HepG2 (cell line): ENCODE results near the gene LSM2. TPM values are rescaled to one million over a fixed set of nuclear protein-coding genes. Genes with fewer than 3 reads are reported as not detected.
A peak's percentile ranks its signal among the peaks of the same experiment; 100 is the strongest.

Experiments used
- ETV5 ChIP-seq: IDR thresholded peaks from 2 replicates; pipeline ENCODE4 v1.6.1; 2018; ENCODE audit warnings: missing biosample characterization, missing genetic modification reagents, inconsistent platforms, borderline replicate concordance
- HMG20A ChIP-seq: IDR thresholded peaks from 2 replicates; pipeline ENCODE4 v1.6.1; 2016; ENCODE audit warnings: borderline replicate concordance
- KAT2B ChIP-seq: fragments of 150-350 bp; IDR thresholded peaks from 2 replicates; pipeline ENCODE4 v1.6.1; 2014; ENCODE audit warnings: low read depth, low read length, borderline replicate concordance
- KLF6 ChIP-seq: IDR thresholded peaks from 2 replicates; pipeline ENCODE4 v1.8.0; 2016; ENCODE audit warnings: missing biosample characterization, missing genetic modification reagents
- MAX ChIP-seq: IDR thresholded peaks from 2 replicates; pipeline ENCODE4 v1.6.1; 2012; ENCODE audit warnings: inconsistent platforms
- MED8 ChIP-seq: sonication (generic); formaldehyde crosslinking; IDR thresholded peaks from 2 replicates; pipeline ENCODE4 v1.8.1; 2023; ENCODE audit warnings: mild to moderate bottlenecking, missing genetic modification reagents; ENCODE audit not compliant: insufficient replicate concordance
- MLXIP ChIP-seq: sonication (generic); formaldehyde crosslinking; IDR thresholded peaks from 2 replicates; pipeline ENCODE4 v1.9.0; 2021; ENCODE audit warnings: missing genetic modification reagents, borderline replicate concordance
- MYC ChIP-seq: sonication (generic); formaldehyde crosslinking; IDR thresholded peaks from 2 replicates; pipeline ENCODE4 v1.9.0; 2021; ENCODE audit warnings: missing genetic modification reagents, borderline replicate concordance
- NFATC3 ChIP-seq: sonication (generic); formaldehyde crosslinking; IDR thresholded peaks from 2 replicates; pipeline ENCODE4 v1.5.1; 2020; ENCODE audit warnings: mild to moderate bottlenecking, missing genetic modification reagents
- NR3C1 ChIP-seq: sonication (generic); formaldehyde crosslinking; IDR thresholded peaks from 2 replicates; pipeline ENCODE4 v1.4.0; 2020; ENCODE audit warnings: missing genetic modification reagents
- PHF8 ChIP-seq: sonication (generic); formaldehyde crosslinking; IDR thresholded peaks from 2 replicates; pipeline ENCODE4 v1.5.0; 2020; ENCODE audit warnings: missing genetic modification reagents
- RAD21 ChIP-seq: fragments of 450-650 bp; formaldehyde crosslinking; IDR thresholded peaks from 2 replicates; pipeline ENCODE4 v1.5.0; 2020; ENCODE audit warnings: mild to moderate bottlenecking
- RFXAP ChIP-seq: sonication (generic); formaldehyde crosslinking; IDR thresholded peaks from 2 replicates; pipeline ENCODE4 v1.4.0; 2020; ENCODE audit warnings: missing genetic modification reagents, borderline replicate concordance
- RXRA ChIP-seq: sonication (generic); formaldehyde crosslinking; IDR thresholded peaks from 2 replicates; pipeline ENCODE4 v1.5.1; 2020; ENCODE audit warnings: missing genetic modification reagents
- SMARCC2 ChIP-seq: fragments of 450-650 bp; IDR thresholded peaks from 2 replicates; pipeline ENCODE4 v1.6.1; 2017; ENCODE audit warnings: antibody characterized with exemption, mild to moderate bottlenecking
- SNAPC2 ChIP-seq: sonication (generic); formaldehyde crosslinking; IDR thresholded peaks from 2 replicates; pipeline ENCODE4 v1.8.1; 2022; ENCODE audit warnings: mild to moderate bottlenecking, missing genetic modification reagents
- TBX2 ChIP-seq: sonication (generic); formaldehyde crosslinking; IDR thresholded peaks from 2 replicates; pipeline ENCODE4 v1.5.0; 2020; ENCODE audit warnings: missing genetic modification reagents, mild to moderate bottlenecking, borderline replicate concordance
- THAP11 ChIP-seq: IDR thresholded peaks from 2 replicates; pipeline ENCODE4 v1.6.1; 2016; ENCODE audit warnings: missing biosample characterization, missing genetic modification reagents
- TMF1 ChIP-seq: sonication (generic); formaldehyde crosslinking; IDR thresholded peaks from 2 replicates; pipeline ENCODE4 v1.8.1; 2022; ENCODE audit warnings: low read depth, missing genetic modification reagents
- ZEB1 ChIP-seq: IDR thresholded peaks from 2 replicates; pipeline ENCODE4 v1.6.1; 2012; ENCODE audit warnings: mild to moderate bottlenecking, low read depth, inconsistent platforms; ENCODE audit not compliant: insufficient replicate concordance
- ZNF101 ChIP-seq: sonication (generic); formaldehyde crosslinking; IDR thresholded peaks from 2 replicates; pipeline ENCODE4 v1.4.0; 2020; ENCODE audit warnings: mild to moderate bottlenecking, low read depth, missing genetic modification reagents, borderline replicate concordance
- ZNF251 ChIP-seq: sonication (generic); formaldehyde crosslinking; IDR thresholded peaks from 2 replicates; pipeline ENCODE4 v1.9.0; 2021; ENCODE audit warnings: mild to moderate bottlenecking, missing genetic modification reagents
- ZNF256 ChIP-seq: sonication (generic); formaldehyde crosslinking; conservative IDR thresholded peaks from 2 replicates; pipeline ENCODE4 v1.4.0; 2020; ENCODE audit warnings: missing genetic modification reagents
- ZNF460 ChIP-seq: sonication (generic); formaldehyde crosslinking; IDR thresholded peaks from 2 replicates; pipeline ENCODE4 v1.5.1; 2020; ENCODE audit warnings: missing genetic modification reagents, mild to moderate bottlenecking, borderline replicate concordance
- ZNF598 ChIP-seq: sonication (generic); formaldehyde crosslinking; IDR thresholded peaks from 2 replicates; pipeline ENCODE4 v1.5.1; 2020; ENCODE audit warnings: mild to moderate bottlenecking, missing genetic modification reagents, borderline replicate concordance
- ZSCAN25 ChIP-seq: sonication (generic); formaldehyde crosslinking; IDR thresholded peaks from 2 replicates; pipeline ENCODE4 v1.8.0; 2022; ENCODE audit warnings: mild to moderate bottlenecking, missing genetic modification reagents
- polyA plus RNA-seq, 8 experiments: library from polyadenylated mRNA; depleted of rRNA in 3 of 8; stranded (reverse) in 7 of 8; unstranded in 1 of 8; fragments of >200 nt; fragmentation: Illumina TruSeq in 4 of 8; extraction: Trizol in 4 of 8; gene quantifications; 2 replicates each; pipeline versions ENCODE4 v1.2.1 to v1.2.3, GENCODE V29; 2011 to 2016; ENCODE audit warnings: low read depth in 4 of 8, missing spikeins in 1 of 8, mixed read lengths in 1 of 8; ENCODE audit not compliant: insufficient read depth in 1 of 8
- total RNA-seq, 5 experiments: library from RNA; depleted of rRNA; stranded (reverse); fragments of >200 nt; fragmentation: Illumina TruSeq; extraction: Trizol; gene quantifications; 2 replicates each; pipeline ENCODE4 v1.2.3, GENCODE V29; 2016; ENCODE audit warnings: low read depth in 1 of 5
- TF ChIP-seq, protein P1 (sequence below): sonication (generic); formaldehyde crosslinking; IDR thresholded peaks from 2 replicates; pipeline ENCODE4 v1.4.0; 2020; ENCODE audit warnings: missing genetic modification reagents

The LSM2 gene
- total and polyA plus RNA-seq, 2 of the 13 experiments (the other 11 are each of a cell fraction or from before 2014, with no cell fraction given) = 69.4 to 90.5 TPM

GRCh38 chr6:31834367-31835250 lies 27.8 kb upstream of the LSM2 start (continued):
- TF ChIP-seq THAP11 (CRISPR knock-in tag) (peak; percentile 76), RFXAP (CRISPR knock-in tag) (peak; percentile 88), MLXIP (CRISPR knock-in tag) (peak; percentile 81), MED8 (peak; percentile 66), ZEB1 (peak; percentile 37), NR3C1 (CRISPR knock-in tag) (no peak), RXRA (CRISPR knock-in tag) (peak; percentile 51; the same call in 1 of the 2 replicates), PHF8 (peak; percentile 86), HMG20A (CRISPR knock-in tag) (peak; percentile 38; the same call in 1 of the 2 replicates), ZSCAN25 (CRISPR knock-in tag) (no peak; the same call in 1 of the 2 replicates), MAX (peak; percentile 80), ZNF460 (no peak), RAD21 (CRISPR knock-in tag) (peak; percentile 28; the same call in 1 of the 2 replicates), MYC (CRISPR knock-in tag) (peak; percentile 92), KLF6 (CRISPR knock-in tag) (peak; percentile 88; the same call in 1 of the 2 replicates), ZNF598 (CRISPR knock-in tag) (peak; percentile 86; the same call in 1 of the 2 replicates), TMF1 (CRISPR knock-in tag) (0 out of 2 replicates have a peak, but pooled peaks have one; percentile 56), SNAPC2 (CRISPR knock-in tag) (peak; percentile 66), ETV5 (CRISPR knock-in tag) (peak; percentile 27; the same call in 1 of the 2 replicates), ZNF101 (CRISPR knock-in tag) (no peak), ZNF256 (CRISPR knock-in tag) (0 out of 2 replicates have a peak, but pooled peaks have one; percentile 7), TBX2 (peak; percentile 38; the same call in 1 of the 2 replicates), SMARCC2 (no peak), KAT2B (no peak), NFATC3 (peak; percentile 92), ZNF251 (peak; percentile 89; the same call in 1 of the 2 replicates)
- TF ChIP-seq, protein P1, sequence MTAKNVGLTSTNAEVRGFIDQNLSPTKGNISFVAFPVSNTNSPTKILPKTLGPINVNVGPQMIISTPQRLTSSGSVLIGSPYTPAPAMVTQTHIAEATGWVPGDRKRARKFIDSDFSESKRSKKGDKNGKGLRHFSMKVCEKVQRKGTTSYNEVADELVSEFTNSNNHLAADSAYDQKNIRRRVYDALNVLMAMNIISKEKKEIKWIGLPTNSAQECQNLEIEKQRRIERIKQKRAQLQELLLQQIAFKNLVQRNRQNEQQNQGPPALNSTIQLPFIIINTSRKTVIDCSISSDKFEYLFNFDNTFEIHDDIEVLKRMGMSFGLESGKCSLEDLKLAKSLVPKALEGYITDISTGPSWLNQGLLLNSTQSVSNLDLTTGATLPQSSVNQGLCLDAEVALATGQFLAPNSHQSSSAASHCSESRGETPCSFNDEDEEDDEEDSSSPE (CRISPR knock-in tag) = peak; percentile 98
